K562 (cell line): ENCODE results near the gene NCOR2. TPM values are rescaled to one million over a fixed set of nuclear protein-coding genes. Genes with fewer than 3 reads are reported as not detected.
A peak's percentile ranks its signal among the peaks of the same experiment; 100 is the strongest.

Experiments
- ATAC-seq: fragments of 200-7000 bp; cut with Tn5 transposase; 3 replicates; pipeline ENCODE4 v1.9.1; 2020; ENCODE audit warnings: moderate library complexity
- BruUV-seq: library from RNA; stranded (reverse); fragments of 400-500 nt; replicated peaks from 2 replicates; lab custom pipeline; 2021; lab: Mats Ljungman, UMichigan
- CTCF ChIA-PET: fragments of 300-600 bp; formaldehyde crosslinking; extraction: SDS; loops from one replicate; lab custom pipeline; 2021; ENCODE audit warnings: low intra/inter-chr PET ratio; lab: Yijun Ruan, JAX
- POLR2A ChIA-PET: fragments of 300-600, 350-650 bp; sonication (Branson Sonifier 250); formaldehyde crosslinking; extraction: SDS; loops from one replicate; lab custom pipeline; 2021; ENCODE audit warnings: antibody characterized with exemption, inconsistent platforms; lab: Yijun Ruan, JAX
- DNase-seq, 4 experiments: peaks; one replicate each; pipeline versions ENCODE4 v3.0.0 to v3.0.0-alpha.2; 2011 to 2018; ENCODE audit warnings: low spot score in 3 of 4, mixed read lengths in 3 of 4; ENCODE audit errors: extremely low read depth in 1 of 4
- FAIRE-seq: peaks from 2 replicates; lab custom pipeline; 2011; peaks lifted over from hg19 to GRCh38; lab: Jason Lieb, UNC
- H2AFZ ChIP-seq: 2 replicates; pipeline ENCODE4 v1.6.0; 2011; ENCODE audit warnings: low read depth, low read length, control low read depth, inconsistent platforms
- H3K27ac ChIP-seq: fragments of 200-600 bp; 3 replicates; pipeline ENCODE4 v1.8.0; 2011; ENCODE audit warnings: low read depth, mild to moderate bottlenecking, control low read depth, inconsistent platforms, low read length, moderate library complexity, mixed read lengths; ENCODE audit errors: extremely low read depth
- H3K27me3 ChIP-seq, 2 experiments: fragments of 300-600 bp in 1 of 2; 2 replicates in 1 of 2; 3 replicates in 1 of 2; pipeline versions ENCODE4 v1.6.0 to v1.8.0; 2011; ENCODE audit warnings: inconsistent platforms in 2 of 2, low read length in 2 of 2, mild to moderate bottlenecking in 1 of 2, mixed read lengths in 1 of 2, moderate library complexity in 1 of 2; ENCODE audit not compliant: control insufficient read depth in 2 of 2, insufficient read depth in 2 of 2
- H3K36me3 ChIP-seq: fragments of 300-600 bp; 3 replicates; pipeline ENCODE4 v1.8.0; 2011; ENCODE audit warnings: mild to moderate bottlenecking, low read length, inconsistent platforms; ENCODE audit not compliant: control insufficient read depth, insufficient read depth
- H3K4me1 ChIP-seq, 2 experiments: fragments of 200-600 bp in 1 of 2; replicated peaks in 1 of 2; 2 replicates in 1 of 2; 3 replicates in 1 of 2; pipeline versions ENCODE4 v1.5.1 to v1.8.0; 2011; ENCODE audit warnings: inconsistent platforms in 2 of 2, low read length in 2 of 2, mild to moderate bottlenecking in 1 of 2, mixed read lengths in 1 of 2, moderate library complexity in 1 of 2; ENCODE audit not compliant: control insufficient read depth in 2 of 2, insufficient read depth in 2 of 2
- H3K4me2 ChIP-seq: 2 replicates; pipeline ENCODE4 v1.6.1; 2011; ENCODE audit warnings: low read length, control low read depth, inconsistent platforms, mixed read lengths; ENCODE audit not compliant: insufficient read depth
- H3K4me3 ChIP-seq: fragments of 200-600 bp; sonication (generic), shearing (Covaris generic); 2 replicates; pipeline ENCODE4 v1.5.1; 2016; ENCODE audit warnings: control low read depth, inconsistent platforms
- H3K79me2 ChIP-seq: fragments of 200-600 bp; 3 replicates; pipeline ENCODE4 v1.8.0; 2011; ENCODE audit warnings: low read length, inconsistent platforms; ENCODE audit not compliant: control insufficient read depth, insufficient read depth
- H3K9ac ChIP-seq, 2 experiments: 2 replicates each; pipeline versions ENCODE4 v1.6.0 to v1.6.1; 2011; ENCODE audit warnings: low read depth in 2 of 2, low read length in 2 of 2, control low read depth in 1 of 2, inconsistent platforms in 1 of 2, mild to moderate bottlenecking in 1 of 2, mixed read lengths in 1 of 2; ENCODE audit not compliant: insufficient read depth in 1 of 2
- H3K9me1 ChIP-seq: one replicate; pipeline ENCODE4 v1.6.0; 2011; ENCODE audit warnings: inconsistent platforms, mild to moderate bottlenecking, low read length, moderate library complexity; ENCODE audit not compliant: control insufficient read depth, insufficient read depth
- H3K9me3 ChIP-seq: replicated peaks from 2 replicates; pipeline ENCODE4 v1.5.1; 2011; ENCODE audit warnings: low read depth, low read length, inconsistent platforms; ENCODE audit not compliant: control insufficient read depth, insufficient read depth
- H4K20me1 ChIP-seq: replicated peaks from 2 replicates; pipeline ENCODE4 v1.6.1; 2011; ENCODE audit warnings: low read length, inconsistent platforms, mixed read lengths; ENCODE audit not compliant: control insufficient read depth, insufficient read depth
- DNMT1 ChIP-seq: fragments of 450-650 bp; IDR thresholded peaks from 2 replicates; pipeline ENCODE4 v1.6.1; 2016; ENCODE audit warnings: antibody characterized with exemption, mild to moderate bottlenecking
- MCM7 ChIP-seq, 2 experiments: fragments of 450-650 bp; IDR thresholded peaks; 2 replicates each; pipeline ENCODE4 v1.6.1; 2016 to 2018
- PRDM10 ChIP-seq: fragments of 450-650 bp; IDR thresholded peaks from 2 replicates; pipeline ENCODE4 v1.6.1; 2018; ENCODE audit not compliant: partially characterized antibody
- RBM39 ChIP-seq: fragments of 200-400 bp; formaldehyde crosslinking; optimal IDR thresholded peaks from 2 replicates; pipeline ENCODE3; 2018; ENCODE audit warnings: low read depth, low read length
- STAG1 ChIP-seq: sonication (generic); formaldehyde crosslinking; IDR thresholded peaks from 2 replicates; pipeline ENCODE4 v1.5.0; 2020; ENCODE audit warnings: missing genetic modification reagents, borderline replicate concordance
- SUPT5H ChIP-seq: fragments of 450-650 bp; IDR thresholded peaks from 2 replicates; pipeline ENCODE4 v1.6.1; 2016
- TBL1XR1 ChIP-seq, 2 experiments: IDR thresholded peaks; 2 replicates each; pipeline ENCODE4 v1.6.1; 2012; ENCODE audit warnings: improper control_type of control experiment in 2 of 2, low read length in 2 of 2, mild to moderate bottlenecking in 1 of 2
- TCF3 ChIP-seq: sonication (generic); formaldehyde crosslinking; IDR thresholded peaks from 2 replicates; pipeline ENCODE4 v1.4.0; 2020; ENCODE audit warnings: mild to moderate bottlenecking, missing genetic modification reagents
- ZFP30 ChIP-seq: fragments of 250-450 bp; sonication (Bioruptor Pico); IDR thresholded peaks from 2 replicates; pipeline ENCODE4 v1.8.0; 2022; ENCODE audit warnings: moderate library complexity, mild to moderate bottlenecking, inconsistent platforms, borderline replicate concordance
- ZNF124 ChIP-seq: sonication (generic); formaldehyde crosslinking; IDR thresholded peaks from 2 replicates; pipeline ENCODE4 v1.8.1; 2022; ENCODE audit warnings: missing genetic modification reagents
- ZNF134 ChIP-seq: fragments of 250-450 bp; sonication (Bioruptor Pico); conservative IDR thresholded peaks from 2 replicates; pipeline ENCODE4 v1.4.0; 2020
- ZNF143 ChIP-seq: sonication (generic); formaldehyde crosslinking; IDR thresholded peaks from 2 replicates; pipeline ENCODE4 v1.9.0; 2022; ENCODE audit warnings: mild to moderate bottlenecking, missing genetic modification reagents
- ZNF3 ChIP-seq: fragments of 250-450 bp; sonication (Bioruptor Pico); IDR thresholded peaks from 2 replicates; pipeline ENCODE4 v1.5.0; 2021; ENCODE audit warnings: mild to moderate bottlenecking, moderate library complexity
- ZNF431 ChIP-seq: sonication (generic); formaldehyde crosslinking; IDR thresholded peaks from 2 replicates; pipeline ENCODE4 v1.8.0; 2022; ENCODE audit warnings: mild to moderate bottlenecking, missing genetic modification reagents
- ZNF592 ChIP-seq: fragments of 450-650 bp; IDR thresholded peaks from 2 replicates; pipeline ENCODE4 v1.6.1; 2017; ENCODE audit warnings: antibody characterized with exemption, mild to moderate bottlenecking
- WGBS: fragments of 100-300 bp; shearing (Covaris generic); methylation state at CpG from one replicate; pipeline ENCODE4 v1.1.6; 2016; ENCODE audit warnings: low coverage, mixed read lengths; ENCODE audit not compliant: insufficient coverage; ENCODE audit errors: missing lambda C conversion rate; 5-methylcytosine and 5-hydroxymethylcytosine counted together
- in situ Hi-C: fragments of 300-500 bp; cut with MboI; formaldehyde crosslinking; loops from 4 replicates; pipeline ENCODE4 v1.15.0; 2018; ENCODE audit warnings: inconsistent platforms, mixed read lengths
- intact Hi-C: fragments of 100-400 bp; cut with micrococcal nuclease; formaldehyde crosslinking; loops from 2 replicates; pipeline ENCODE4 v1.14.2; 2022
- polyA plus RNA-seq, 8 experiments: library from polyadenylated mRNA; depleted of rRNA in 4 of 8; stranded (reverse) in 5 of 8; unstranded in 3 of 8; fragments of >200 nt; fragmentation: Nextera tagmentation in 2 of 8; fragmentation: Illumina TruSeq in 1 of 8; extraction: Ambion mirVana in 2 of 8; extraction: Trizol in 1 of 8; gene quantifications; 2 replicates each; pipeline versions ENCODE4 v1.2.1 to v1.2.3, GENCODE V29; 2011 to 2014; ENCODE audit warnings: inconsistent platforms in 1 of 8, missing spikeins in 1 of 8
- total RNA-seq, 7 experiments: library from RNA; depleted of rRNA in 6 of 7; stranded (reverse); fragments of >200 nt in 6 of 7; fragmentation: Illumina TruSeq in 2 of 7; extraction: Trizol in 2 of 7; gene quantifications; 2 replicates each; pipeline versions ENCODE4 v1.2.1 to v1.2.3, GENCODE V29; 2011 to 2021; ENCODE audit warnings: low replicate concordance in 1 of 7

NCOR2 gene
- total and polyA plus RNA-seq, 9 of the 15 experiments (the other 6 are each of a cell fraction or from before 2014, with no cell fraction given), result 0.18 to 126 (median 8.4) TPM

- DNase-seq (no peak), FAIRE-seq (no peak), ATAC-seq (no peak)
- Histone ChIP-seq H3K9ac (peak overlapping the region in 1 of 2 experiments; percentile 35; a peak in 1 of 4 replicates), H3K4me2 (no peak overlapping the region), H3K36me3 (no peaks in the 10 kb centered on the region), H3K27ac (no peak overlapping the region), H3K9me3 (no peaks in the 10 kb centered on the region; the same call in 1 of the 2 replicates), H3K79me2 (no peaks in the 10 kb centered on the region), H3K4me3 (no peak overlapping the region), H3K9me1 (no peaks in the 10 kb centered on the region), H3K27me3 (peaks cover 4 to 14% of the 10 kb centered on the region in 2 experiments; a peak in 3 of 5 replicates), H3K4me1 (peaks cover 19 to 36% of the 10 kb centered on the region in 2 experiments), H4K20me1 (no peaks in the 10 kb centered on the region), H2AFZ (no peak overlapping the region)
- WGBS, result 40% methylated on average over 13 of the region's 15 CpGs
- in situ Hi-C loops, result no loop called here
- ChIA-PET POLR2A (interaction anchor here (0.8 kb wide), 1 partner anchor 11 kb away, joined by 3 read pairs; no protein-coding TSS in a partner anchor), CTCF (no interaction called here)
- intact Hi-C loops, result no loop called here
- no TSS peak for BruUV-seq
- TF ChIP-seq RBM39, result no peak
- TF ChIP-seq DNMT1, result no peak
- TF ChIP-seq STAG1, result no peak
- no peak for TF ChIP-seq SUPT5H
- TF ChIP-seq ZNF134 (CRISPR knock-in tag), result no peak
- no peak for TF ChIP-seq ZNF431
- TF ChIP-seq TCF3 (CRISPR knock-in tag), result no peak
- no peak for TF ChIP-seq ZNF124 (CRISPR knock-in tag)
- TF ChIP-seq ZNF592, result no peak
- no peak for TF ChIP-seq TBL1XR1 (IDR thresholded peaks at IDR 0.05; ENCODE audit: low read length in 2 of 2)
- TF ChIP-seq PRDM10, result no peak
- no peak for TF ChIP-seq ZNF3
- no peak for TF ChIP-seq ZNF143 (CRISPR knock-in tag)
- TF ChIP-seq MCM7 (IDR thresholded peaks at IDR 0.05), result no peak
- TF ChIP-seq ZFP30, result no peak
Measured at GRCh38 chr12:124611559-124612409, 44.4 kb upstream of the NCOR2 start.
